NCI-H345 treated with DMSO at 0.1 percent for 48 hours (cell line): ENCODE data around the gene TSEN2.

Experiments used
- DNase-seq: peaks from one replicate; lab custom pipeline; 2025; ENCODE audit not compliant: unreplicated experiment; lab: John Stamatoyannopoulos, UW

Gene TSEN2

GRCh38 chr3:12582730-12583129 lies 98.5 kb downstream of the TSEN2 start:
- no peak for DNase-seq
